GM19239 (cell line): ENCODE measurements around the gene TTLL5.

Experiments
- DNase-seq: peaks from one replicate; pipeline ENCODE4 v3.0.0; 2011; ENCODE audit warnings: low spot score; ENCODE audit not compliant: insufficient read length
- FAIRE-seq: peaks from 2 replicates; lab custom pipeline; 2011; peaks lifted over from hg19 to GRCh38; lab: Jason Lieb, UNC

The TTLL5 gene

DNA sequence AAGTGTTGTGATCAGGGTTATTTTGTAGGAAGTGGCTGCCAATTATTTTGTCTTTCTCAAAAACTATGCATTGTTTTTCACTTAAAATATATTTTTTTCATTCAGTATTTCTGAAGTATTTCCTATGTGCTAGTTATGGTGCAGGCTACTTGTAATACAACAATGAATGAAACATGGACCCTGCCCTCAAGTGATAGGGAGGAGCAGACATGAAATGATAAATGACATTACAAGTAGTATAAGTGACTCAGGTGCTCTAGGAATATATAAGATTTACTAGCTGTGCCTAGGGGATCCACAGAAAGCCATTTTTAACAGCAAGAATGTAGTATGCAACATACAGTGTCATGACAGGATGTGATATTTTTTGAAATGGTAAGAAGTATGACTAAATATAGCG is 65.3 kb downstream of the TTLL5 start:
- FAIRE-seq (no peak), DNase-seq (no peak)

DNA sequence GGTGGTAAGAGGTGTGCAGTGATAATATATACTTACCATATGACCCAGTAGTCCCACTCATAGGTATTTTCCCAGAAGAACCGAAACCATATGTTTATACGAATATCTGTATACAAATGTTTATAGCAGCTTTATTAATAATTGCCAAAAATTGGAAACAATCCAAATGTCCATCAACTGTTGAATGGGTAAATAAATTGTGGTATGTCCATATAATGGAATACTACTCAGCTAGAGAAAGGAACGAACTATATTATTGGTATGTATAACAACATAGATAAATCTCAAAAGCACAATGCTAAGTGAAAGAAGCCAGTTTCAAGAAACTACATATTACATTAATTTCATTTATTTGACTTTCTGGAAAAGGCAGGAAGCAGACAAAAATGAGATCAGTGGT is 66.1 kb downstream of the TTLL5 start:
- no peak for FAIRE-seq
- no peak for DNase-seq

DNA sequence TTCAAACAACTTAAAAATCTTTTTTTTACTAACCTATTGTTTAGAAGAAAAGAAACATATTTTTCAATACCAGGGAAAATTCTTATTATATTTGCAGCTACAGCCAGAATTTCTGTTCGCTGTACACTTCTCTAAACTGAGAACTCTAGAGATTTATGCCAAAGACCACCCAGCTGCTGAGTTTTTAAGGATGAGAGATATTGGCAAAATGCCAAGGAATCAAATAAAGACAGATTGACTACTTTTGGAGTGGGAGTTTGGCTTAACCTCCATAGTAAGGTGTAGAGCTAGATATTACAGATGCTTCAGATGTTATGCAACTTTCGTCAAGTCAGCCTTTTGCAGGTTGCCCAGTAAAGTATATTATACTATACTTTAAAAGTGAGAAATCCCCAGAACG is 71.8 kb downstream of the TTLL5 start:
- FAIRE-seq (no peak), DNase-seq (no peak)

DNA sequence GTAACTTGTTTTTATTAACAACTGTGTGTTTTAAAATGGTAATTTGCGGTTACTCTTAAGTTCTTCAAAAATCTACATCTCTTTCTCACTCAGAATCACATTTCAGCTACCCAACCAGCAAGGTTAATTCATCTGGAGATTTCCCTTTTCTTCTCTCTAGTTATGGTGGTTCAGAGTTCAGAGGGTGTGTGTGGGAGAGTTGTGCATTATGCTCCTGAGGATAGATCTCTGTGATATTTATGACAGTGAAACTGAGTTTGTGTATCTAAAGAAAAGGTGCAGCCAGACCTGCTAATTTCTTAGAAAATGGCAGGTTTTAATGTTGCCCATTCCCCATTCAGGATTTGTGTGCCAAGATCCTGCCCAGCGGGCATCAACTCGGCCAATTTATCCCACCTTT is 73.8 kb downstream of the TTLL5 start:
- DNase-seq = no peak
- no peak for FAIRE-seq

DNA sequence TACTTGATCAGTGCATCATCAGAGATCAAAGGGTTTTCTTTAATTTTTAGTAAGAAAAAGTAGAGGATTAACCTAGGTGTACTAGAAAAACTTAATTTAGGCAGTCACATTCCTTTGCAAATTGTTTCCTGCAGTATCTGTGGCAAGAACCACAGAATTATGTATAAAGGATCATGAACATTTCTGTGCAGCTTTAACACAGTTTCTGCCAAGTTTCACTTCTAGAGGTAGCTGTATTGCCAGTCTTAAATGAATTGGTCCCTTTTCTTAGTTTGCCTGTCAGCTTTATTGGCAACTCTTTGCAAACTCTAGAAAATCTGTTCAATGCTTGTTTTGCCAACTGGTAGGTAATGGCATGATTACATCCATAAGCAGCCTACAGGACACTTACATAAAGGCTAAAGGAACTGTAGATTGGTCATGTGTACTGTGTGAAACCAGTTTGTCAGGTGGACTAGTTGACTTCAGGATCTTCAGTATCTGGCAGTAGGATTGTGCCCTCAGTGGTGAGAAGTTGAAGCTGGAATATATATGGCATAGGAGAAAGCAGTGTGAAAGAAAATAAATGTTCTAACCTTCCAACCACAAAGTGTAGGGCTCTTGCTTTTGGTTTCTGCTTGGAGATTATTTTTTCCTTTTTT is 75.9 kb downstream of the TTLL5 start:
- FAIRE-seq (peak; percentile 8), DNase-seq (no peak)

DNA sequence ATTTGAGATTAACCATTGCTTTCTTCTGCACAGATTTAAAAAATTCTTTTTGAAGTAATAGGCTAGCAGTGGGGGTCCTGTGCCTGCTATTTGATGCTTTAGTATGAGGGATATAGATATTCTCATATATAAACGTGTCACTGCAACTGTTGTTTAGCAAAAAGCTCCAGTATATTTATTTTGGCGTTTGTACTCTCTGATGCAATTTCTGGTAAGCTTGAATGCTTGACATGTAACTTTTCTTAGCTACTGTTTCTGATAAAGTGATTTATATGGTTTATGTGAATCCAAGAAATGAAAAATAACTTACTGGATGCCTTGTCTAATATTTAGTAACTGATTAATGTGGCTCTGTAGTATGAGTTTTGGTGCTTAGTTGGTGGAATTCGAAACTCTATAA is 77.1 kb downstream of the TTLL5 start:
- FAIRE-seq (no peak), DNase-seq (no peak)

DNA sequence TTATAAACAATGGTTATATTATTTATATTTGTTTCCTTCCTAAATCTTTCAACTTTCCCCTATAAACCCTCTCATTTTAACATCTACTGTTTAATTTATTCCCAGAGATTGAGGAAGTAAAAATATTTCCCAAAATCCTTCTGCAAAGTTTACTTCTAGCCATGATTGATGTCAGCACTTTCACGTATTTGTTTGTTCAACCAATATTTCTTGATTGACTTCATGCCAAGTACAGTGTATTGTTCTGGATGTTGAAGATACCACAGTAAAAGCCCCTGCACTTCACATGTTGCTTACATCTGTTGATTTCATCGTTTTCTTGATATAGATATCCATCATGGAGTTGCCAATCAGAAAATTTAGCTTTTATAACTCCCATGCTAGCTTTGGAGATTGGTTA is 81.8 kb downstream of the TTLL5 start:
- no peak for FAIRE-seq
- DNase-seq = no peak

DNA sequence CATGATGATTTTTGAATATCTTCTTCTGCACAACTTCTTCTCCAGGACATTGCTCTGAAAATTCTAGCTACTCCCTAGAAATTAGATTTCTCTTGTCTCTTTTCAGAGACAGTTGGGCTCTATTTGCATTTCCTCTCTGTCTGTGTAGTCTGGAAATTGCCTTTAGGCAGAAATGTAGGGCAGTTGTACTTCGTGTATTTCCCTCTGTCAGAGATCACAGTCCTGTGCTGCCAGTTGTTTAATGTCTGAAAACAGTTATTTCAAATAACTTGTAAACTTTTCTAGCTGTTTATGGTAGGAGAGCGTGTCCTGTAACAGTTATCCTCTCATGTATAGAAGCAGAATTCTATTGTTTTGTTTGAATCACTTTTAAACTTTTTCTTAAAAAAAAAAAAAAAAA is 86.9 kb downstream of the TTLL5 start:
- no peak for FAIRE-seq
- no peak for DNase-seq

DNA sequence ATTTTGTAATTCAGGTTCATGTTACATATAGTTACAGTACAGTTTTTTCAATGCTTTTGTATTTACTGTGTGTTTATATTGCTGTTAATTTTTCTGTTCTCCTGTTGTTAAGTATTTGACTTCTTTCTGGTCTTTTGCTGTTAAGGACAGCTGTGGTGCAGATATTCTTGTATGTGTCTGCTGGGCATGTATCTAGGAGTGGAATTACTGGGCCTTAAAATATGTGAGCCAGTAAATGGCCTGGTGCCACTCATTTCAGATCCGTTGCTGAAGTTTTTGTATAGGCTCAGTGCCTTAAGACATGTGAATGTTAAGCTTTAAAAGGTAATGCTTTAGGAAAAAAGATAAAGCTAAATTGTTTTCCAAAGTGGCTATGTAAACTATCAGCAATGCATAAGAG is 87.3 kb downstream of the TTLL5 start:
- no peak for DNase-seq

DNA sequence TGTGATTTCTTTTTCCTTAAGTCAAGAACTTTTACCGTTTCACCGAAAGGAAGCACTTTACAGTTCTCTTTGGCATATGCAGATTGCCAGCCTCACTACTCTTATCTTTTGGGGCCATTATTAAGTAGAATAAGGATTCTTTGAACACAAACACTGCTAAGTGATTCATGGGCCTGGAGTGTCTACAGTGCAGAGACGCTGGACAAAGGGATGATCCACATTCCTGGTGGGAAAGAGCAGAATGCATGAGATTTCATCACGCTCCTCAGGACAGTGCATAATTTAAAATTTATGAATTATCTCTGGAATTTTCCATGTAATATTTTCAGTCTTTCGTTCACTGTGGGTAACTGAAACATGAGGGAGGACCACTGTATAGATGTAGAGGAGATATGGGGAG is 90.2 kb downstream of the TTLL5 start:
- no peak for FAIRE-seq

More for the DNA sequence above, 87.3 kb downstream of the TTLL5 start:
- no peak for FAIRE-seq

DNA sequence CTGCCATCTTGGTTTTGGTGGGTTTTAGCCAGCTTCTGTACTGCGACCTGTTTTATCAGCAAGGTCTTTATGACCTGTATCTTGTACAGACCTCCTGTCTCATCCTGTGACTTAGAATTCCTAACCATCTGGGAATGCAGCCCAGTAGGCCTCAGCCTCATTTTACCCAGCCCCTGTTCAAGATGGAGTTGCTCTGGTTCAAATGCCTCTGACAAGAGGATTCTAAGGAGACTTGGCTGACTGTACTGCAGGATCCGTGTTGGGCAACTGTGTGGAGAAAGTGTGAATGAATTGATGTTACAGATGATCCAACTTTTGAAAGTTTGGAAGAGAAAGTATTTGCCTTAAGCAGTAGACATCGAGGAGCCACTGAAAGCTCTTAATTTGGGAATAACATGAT is 91.0 kb downstream of the TTLL5 start:
- FAIRE-seq (no peak), DNase-seq (no peak)

More for the DNA sequence above, 90.2 kb downstream of the TTLL5 start:
- DNase-seq = no peak

DNA sequence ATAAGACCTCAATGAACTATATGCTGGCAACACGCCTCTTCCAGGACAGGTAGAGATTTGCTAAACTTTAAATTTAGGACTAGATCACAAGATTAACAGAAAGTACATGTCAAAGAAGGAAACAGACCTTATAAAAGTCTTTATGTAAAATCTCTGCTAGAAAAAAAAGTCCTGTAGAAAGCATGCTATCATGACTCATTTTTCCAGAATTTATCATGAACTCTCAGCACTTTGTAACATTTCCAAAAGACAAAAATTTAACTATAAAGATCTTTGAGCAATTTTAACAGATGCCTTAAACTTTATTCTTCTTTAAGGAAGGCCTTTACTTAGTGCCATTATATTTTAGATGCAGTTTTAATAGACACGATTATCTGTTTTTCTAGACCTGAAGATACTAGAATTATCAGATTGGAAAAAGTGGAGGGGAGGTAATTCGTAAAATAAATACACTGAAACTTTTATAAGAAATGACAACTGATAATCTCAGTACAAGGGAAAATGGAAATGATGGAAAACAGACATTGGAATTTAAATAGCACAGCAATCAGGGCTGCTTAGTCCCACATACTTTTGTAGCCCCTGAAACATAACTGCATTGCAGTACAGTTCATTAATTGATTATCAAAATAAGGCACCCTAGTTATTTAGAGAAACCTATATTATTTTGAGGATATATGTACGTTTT is 92.0 kb downstream of the TTLL5 start:
- FAIRE-seq (no peak), DNase-seq (no peak)

DNA sequence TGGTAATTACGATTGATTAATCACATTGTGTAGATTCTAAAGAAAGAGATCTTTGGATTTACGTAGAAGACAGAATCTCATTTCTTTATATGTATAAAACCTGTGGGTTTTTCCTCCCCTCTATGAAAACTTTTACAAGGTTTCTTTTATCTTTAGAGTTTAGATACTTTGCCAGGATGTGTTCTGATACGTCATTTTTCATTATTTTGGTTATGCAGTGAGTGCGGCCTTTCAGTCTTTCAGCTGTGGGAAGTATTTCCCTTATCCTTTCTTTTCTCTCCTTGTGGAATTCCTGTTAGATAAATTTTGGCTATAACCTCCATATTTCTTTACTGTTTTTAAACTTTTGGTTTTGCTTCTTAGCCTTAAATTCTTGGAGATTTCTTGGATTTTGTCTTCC is 92.7 kb downstream of the TTLL5 start:
- DNase-seq = no peak
- FAIRE-seq = no peak

DNA sequence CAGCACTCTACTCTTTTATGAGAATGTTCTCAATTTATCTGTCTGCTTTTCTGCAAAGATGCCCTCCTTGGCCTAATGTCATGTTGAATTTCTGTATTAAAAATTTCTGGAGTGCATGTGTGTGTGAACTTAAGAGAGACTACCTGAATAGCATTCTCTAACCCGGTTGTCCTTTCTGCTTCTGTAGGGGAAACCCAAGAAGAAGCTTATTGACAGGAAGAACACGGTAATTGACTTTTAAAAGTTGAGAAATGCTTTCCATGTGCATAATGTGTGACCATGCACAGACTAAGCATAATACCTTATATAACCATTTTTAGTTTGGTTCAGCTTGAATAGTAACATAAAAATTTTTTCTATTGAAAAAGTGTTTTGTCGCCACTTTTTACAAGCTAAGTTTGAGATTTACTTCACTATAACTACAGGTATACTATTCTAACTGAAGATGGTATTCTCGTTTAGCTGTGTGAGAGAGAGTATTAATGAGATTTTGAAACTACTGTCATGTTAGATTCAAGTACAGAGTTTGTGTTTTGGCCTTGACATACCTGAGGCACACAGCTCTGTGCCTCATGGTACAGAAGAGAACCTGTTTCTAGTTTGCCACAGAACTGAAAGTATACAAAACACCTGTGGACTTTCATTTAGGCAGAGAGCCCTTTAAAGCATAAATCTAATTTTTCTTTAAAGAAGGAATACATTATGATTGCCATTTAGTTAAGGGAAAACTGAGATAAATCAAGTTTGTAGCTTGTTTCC is 96.8 kb downstream of the TTLL5 start:
- FAIRE-seq (peak; percentile 44), DNase-seq (no peak)

DNA sequence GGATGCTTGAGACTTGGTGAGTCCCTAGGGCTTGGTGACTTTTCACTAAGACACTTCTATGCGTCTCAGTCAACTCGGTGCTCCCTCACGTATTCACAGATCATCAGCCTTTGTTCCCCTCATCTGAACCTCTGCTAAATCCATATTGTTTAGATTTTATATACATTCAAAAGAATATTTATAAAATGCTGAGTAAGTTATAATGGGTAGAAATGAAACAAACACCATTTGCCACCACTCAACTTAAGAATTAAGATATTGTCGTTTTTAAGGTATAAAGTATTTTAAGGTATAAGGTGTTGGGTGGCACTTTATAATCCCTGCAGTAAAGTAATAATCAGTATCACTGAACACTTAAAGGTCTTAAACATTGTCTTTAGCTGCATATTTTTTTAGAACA is 103.0 kb downstream of the TTLL5 start:
- FAIRE-seq = no peak
- no peak for DNase-seq

DNA sequence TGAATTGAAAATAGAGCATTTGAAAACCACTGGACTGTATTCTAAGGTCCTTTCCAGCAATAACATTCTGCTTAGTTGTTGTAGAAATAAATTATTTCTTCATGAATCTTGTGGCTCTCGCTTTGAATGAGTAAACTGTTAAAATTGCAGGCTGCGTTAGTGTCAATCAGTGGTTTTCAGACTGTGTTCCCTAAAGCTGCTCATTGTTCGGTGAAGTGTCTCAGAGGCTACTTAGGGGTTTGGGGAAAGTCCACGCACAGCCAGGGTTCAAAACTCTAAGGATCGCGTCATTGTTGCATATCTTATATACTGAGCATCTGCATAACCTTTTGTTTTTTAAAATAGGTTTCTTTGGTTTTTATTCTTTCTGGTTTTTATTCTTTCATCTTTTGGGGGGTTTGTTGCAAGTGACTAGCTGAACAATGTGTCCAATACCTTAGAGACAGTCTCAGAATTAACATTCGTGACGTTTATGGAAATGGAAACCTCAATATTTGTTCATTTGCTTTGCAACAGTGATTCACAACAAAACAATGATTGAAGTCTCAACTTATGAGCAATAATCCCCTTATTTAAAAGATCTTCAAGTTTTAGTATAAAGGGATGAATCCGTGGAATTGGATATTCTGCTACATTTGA is 108.1 kb downstream of the TTLL5 start:
- DNase-seq = no peak
- FAIRE-seq = no peak

DNA sequence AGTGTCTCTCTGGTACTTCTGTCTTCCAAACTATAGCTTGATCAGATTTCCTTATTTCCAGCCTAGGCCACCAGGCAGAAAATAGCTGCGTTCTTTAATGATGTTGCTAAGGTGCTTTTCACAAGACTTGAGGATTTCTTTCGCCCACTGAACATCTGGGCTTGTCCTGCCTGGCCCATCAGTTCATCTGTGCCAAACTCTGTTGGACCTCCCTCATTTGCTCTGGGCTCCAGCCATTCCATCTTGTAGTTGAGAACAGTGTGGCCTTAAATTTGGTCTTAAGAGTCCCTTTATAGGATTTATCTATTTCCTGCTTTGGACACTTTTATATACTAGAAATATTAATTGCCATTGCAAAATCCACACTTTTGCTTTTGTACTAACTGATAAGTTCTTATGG is 109.6 kb downstream of the TTLL5 start:
- FAIRE-seq (no peak), DNase-seq (no peak)

DNA sequence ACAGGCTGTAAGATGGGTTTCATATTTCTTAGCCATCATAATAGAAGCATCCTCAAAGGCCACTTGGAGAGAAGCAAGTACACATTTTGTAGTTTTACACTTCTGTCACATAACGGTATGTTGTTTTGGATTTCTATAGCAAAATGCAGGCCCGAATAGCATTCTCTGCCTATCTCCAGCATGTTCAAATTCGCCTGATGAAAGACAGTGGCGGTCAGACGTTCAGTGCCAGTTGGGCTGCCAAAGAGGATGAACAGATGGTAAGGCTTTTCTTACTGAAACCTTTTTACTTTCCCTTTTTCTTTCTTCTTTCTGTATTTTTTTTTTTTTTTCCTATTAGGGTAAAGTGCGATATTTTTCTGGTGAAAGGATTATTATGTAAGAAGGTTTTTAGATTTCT is 110.5 kb downstream of the TTLL5 start:
- FAIRE-seq (no peak), DNase-seq (no peak)

DNA sequence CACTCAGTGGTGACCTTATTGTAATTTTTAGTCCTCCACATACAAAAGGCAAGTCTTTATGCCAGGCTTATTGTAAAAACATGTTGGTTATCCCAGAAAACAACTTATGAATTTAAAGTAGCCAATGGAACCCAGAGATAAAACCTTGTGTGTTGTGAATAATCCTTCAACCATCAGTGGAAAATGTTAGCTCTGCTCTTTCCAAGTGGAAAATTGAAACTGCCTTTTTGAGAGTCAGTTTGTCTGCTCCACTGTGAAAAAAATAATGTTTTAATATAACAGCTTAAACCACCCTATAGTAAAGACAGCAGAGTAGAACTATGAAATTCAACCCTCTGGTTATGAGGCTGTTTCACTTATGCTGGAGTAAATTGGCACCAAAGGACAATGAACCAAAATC is 112.0 kb downstream of the TTLL5 start:
- no peak for DNase-seq
- no peak for FAIRE-seq

DNA sequence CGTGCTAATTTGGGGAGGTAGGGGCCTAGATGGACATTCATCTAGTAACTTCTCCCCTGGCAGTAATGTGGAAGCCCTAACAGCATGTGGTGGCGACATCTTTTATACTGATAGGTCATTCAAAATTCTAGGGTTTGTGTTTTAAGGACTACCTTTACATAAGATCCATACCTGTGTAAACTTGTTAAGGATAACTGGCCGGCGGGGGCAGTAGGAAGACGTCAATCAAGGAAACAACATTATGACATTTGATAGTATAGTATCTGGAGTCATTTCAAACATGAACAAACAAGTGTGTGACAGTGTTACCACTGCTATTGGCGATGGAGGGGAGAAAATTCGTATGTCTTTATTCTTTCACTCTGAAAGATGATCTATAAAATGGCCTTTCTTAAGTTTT is 120.0 kb downstream of the TTLL5 start:
- FAIRE-seq = no peak
- no peak for DNase-seq

DNA sequence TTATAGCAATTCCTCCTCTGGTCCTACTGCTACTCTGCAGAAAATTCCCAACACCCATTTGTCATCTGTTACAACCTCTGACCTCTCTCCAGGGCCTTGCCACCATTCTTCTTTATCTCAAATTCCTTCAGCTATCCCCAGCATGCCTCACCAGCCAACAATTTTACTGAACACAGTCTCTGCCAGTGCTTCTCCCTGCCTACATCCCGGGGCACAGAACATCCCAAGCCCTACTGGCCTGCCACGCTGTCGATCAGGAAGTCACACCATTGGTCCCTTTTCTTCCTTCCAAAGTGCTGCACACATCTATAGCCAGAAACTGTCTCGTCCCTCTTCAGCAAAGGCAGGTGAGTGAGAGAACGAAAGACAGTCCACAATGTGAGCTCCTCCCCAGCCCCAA is 122.1 kb downstream of the TTLL5 start:
- DNase-seq (no peak), FAIRE-seq (no peak)
